Brain microvascular endothelial cell (primary cell): ENCODE results near the gene NHSL2.

ENCODE experiments used
- DNase-seq: peaks from one replicate; pipeline ENCODE4 v3.0.0-alpha.2; 2020
- H3K27ac ChIP-seq: fragments of 250-450 bp; sonication (Bioruptor Pico); 2 replicates; pipeline ENCODE4 v1.5.1; 2020; ENCODE audit warnings: mild to moderate bottlenecking, moderate library complexity
- H3K27me3 ChIP-seq: fragments of 250-450 bp; sonication (Bioruptor Pico); replicated peaks from 2 replicates; pipeline ENCODE4 v1.5.1; 2020; ENCODE audit warnings: mild to moderate bottlenecking
- H3K36me3 ChIP-seq: fragments of 250-450 bp; sonication (Bioruptor Pico); replicated peaks from 2 replicates; pipeline ENCODE4 v1.5.1; 2020; ENCODE audit warnings: mild to moderate bottlenecking
- H3K4me3 ChIP-seq: 2 replicates; pipeline ENCODE4 v1.5.1; 2011; ENCODE audit warnings: low read depth, mild to moderate bottlenecking, control low read depth, low read length, moderate library complexity
- in situ Hi-C: cut with HindIII; loops from 2 replicates; pipeline ENCODE4 v1.10.0; 2017; ENCODE audit warnings: low sequenced_read_pairs, low pct_ligation_motif_present
- TF ChIP-seq, protein P1 (sequence below): IDR thresholded peaks from 2 replicates; pipeline ENCODE4 v1.5.1; 2011; ENCODE audit warnings: low read depth, mild to moderate bottlenecking, moderate library complexity, low read length, control low read depth, inconsistent platforms; ENCODE audit errors: missing control alignments

The NHSL2 gene

DNA sequence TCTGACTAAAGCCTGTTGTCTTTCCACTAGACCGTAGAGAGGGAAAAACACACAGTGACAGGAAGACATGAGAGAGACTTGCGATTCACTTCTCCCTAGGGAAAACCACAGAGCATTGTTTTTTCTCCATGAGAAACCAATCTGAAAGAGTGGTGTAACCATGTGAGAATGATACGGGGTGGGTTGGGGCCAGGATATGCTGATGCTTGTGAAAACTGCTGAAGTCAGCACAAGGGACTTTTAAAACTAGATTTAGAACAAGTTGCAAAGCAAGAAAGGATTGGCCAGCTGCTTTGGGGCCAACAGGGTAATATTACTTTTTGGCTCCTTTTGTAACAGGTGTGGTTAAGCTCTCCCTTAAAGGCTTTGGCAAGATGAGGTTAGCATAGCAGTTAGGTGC lies 66.1 kb downstream of the NHSL2 start:
- Histone ChIP-seq H3K36me3 (no peaks in the 10 kb centered on the region), H3K27me3 (no peaks in the 10 kb centered on the region), H3K4me3 (no peak overlapping the region), H3K27ac (no peak overlapping the region)
- in situ Hi-C loops: no loop called here
- TF ChIP-seq, protein P1, sequence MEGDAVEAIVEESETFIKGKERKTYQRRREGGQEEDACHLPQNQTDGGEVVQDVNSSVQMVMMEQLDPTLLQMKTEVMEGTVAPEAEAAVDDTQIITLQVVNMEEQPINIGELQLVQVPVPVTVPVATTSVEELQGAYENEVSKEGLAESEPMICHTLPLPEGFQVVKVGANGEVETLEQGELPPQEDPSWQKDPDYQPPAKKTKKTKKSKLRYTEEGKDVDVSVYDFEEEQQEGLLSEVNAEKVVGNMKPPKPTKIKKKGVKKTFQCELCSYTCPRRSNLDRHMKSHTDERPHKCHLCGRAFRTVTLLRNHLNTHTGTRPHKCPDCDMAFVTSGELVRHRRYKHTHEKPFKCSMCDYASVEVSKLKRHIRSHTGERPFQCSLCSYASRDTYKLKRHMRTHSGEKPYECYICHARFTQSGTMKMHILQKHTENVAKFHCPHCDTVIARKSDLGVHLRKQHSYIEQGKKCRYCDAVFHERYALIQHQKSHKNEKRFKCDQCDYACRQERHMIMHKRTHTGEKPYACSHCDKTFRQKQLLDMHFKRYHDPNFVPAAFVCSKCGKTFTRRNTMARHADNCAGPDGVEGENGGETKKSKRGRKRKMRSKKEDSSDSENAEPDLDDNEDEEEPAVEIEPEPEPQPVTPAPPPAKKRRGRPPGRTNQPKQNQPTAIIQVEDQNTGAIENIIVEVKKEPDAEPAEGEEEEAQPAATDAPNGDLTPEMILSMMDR: no peak
- DNase-seq: no peak

GRCh38 chrX:71978164-71978563 lies 67.5 kb downstream of the NHSL2 start:
- H3K27me3 ChIP-seq: no peaks in the 10 kb centered on the region
- in situ Hi-C loops: no loop called here
- H3K36me3 ChIP-seq: no peaks in the 10 kb centered on the region
- TF ChIP-seq, protein P1: no peak
- no peak for DNase-seq
- no peak overlapping the region for H3K27ac ChIP-seq
- no peak overlapping the region for H3K4me3 ChIP-seq

DNA sequence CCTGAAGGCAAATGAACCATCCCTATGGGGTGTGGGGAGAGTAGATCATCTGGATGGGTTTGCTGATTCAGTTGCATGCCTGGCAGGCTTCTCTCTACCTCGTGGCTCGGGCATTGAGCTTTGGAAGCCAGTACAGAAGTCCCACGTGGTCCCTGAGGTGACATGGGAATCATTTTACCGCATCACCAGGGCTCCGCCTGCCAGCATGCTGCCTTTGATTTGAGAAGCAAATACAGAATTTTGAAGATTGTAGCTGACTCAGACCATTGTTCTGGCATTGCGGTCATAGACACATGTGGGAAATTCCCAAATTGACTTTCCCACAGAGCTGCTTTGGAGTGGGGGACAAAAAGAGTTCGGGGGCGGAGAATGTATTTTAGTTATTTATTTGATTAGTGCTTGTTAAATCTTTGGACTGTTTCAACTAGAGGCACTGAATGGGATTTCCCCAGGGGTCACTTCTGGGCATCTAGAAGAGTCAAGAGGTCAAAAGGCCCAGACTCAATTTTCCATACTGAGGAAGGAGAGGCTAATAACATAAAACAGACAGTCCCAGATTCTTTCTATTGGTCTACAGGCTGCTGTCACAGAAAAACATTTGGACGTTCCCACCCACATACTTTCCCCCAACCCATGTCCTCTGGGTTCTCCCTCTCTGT lies 79.3 kb downstream of the NHSL2 start:
- peak; percentile 43 for DNase-seq
- no peak overlapping the region for H3K27ac ChIP-seq
- H3K4me3 ChIP-seq: no peak overlapping the region
- in situ Hi-C loops: no loop called here
- no peaks in the 10 kb centered on the region for H3K36me3 ChIP-seq
- TF ChIP-seq, protein P1: no peak
- H3K27me3 ChIP-seq: no peaks in the 10 kb centered on the region

GRCh38 chrX:71990518-71990917 lies 79.9 kb downstream of the NHSL2 start:
- TF ChIP-seq, protein P1: no peak
- in situ Hi-C loops: no loop called here

DNA sequence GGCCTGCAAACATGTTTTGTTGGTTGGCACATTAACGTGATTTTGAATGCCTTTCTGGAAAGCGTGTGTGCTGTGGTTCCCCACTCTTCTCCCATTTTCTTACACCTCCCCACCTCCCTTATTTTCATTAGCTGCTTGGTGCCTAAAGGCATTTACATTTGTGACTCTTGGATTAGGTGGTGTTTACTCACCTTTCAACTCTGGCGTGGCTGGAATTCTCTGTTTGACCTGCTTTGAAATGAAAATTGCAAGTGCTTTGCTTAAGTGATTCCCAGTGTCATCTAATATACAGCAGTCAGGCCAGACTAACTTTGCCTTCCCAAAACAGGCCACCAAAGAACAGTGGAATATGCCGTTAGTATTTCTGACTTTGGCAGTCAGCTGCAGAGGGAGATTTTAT lies 80.5 kb downstream of the NHSL2 start:
- in situ Hi-C loops: no loop called here
- no peaks in the 10 kb centered on the region for H3K27me3 ChIP-seq
- no peaks in the 10 kb centered on the region for H3K36me3 ChIP-seq
- no peak overlapping the region for H3K27ac ChIP-seq
- TF ChIP-seq, protein P1: no peak
- no peak overlapping the region for H3K4me3 ChIP-seq
- DNase-seq: no peak

More at GRCh38 chrX:71990518-71990917, 79.9 kb downstream of the NHSL2 start:
- Histone ChIP-seq H3K27me3 (no peaks in the 10 kb centered on the region), H3K4me3 (no peak overlapping the region), H3K27ac (no peak overlapping the region), H3K36me3 (no peaks in the 10 kb centered on the region)
- no peak for DNase-seq

- Histone ChIP-seq H3K27me3 (no peaks in the 10 kb centered on the region), H3K36me3 (no peaks in the 10 kb centered on the region), H3K27ac (no peak overlapping the region), H3K4me3 (no peak overlapping the region)
- in situ Hi-C loops: no loop called here
- no peak for DNase-seq
- TF ChIP-seq, protein P1: no peak
These were observed 82.1 kb downstream of the NHSL2 start for GRCh38 chrX:71992711-71993110.
